Thymus (tissue), 11 donors: ENCODE measurements around the gene PHF2. TPM values are rescaled to one million over a fixed set of nuclear protein-coding genes. Genes with fewer than 3 reads are reported as not detected.

Source experiments
- DNase-seq, 9 donors: peaks; one replicate each; pipeline ENCODE4 v3.0.0-alpha.2; 2013; ENCODE audit warnings: low spot score in 9 of 9, low read depth in 6 of 9, missing footprints in 1 of 9
- H3K27ac ChIP-seq, 2 donors: one replicate each; pipeline ENCODE4 v1.5.1; 2013; ENCODE audit warnings: control low read depth in 1 of 2, low read depth in 1 of 2, low read length in 1 of 2, mild to moderate bottlenecking in 1 of 2, moderate library complexity in 1 of 2
- H3K27me3 ChIP-seq, 2 donors: one replicate each; pipeline ENCODE4 v1.5.1; 2013; ENCODE audit warnings: low read length in 1 of 2; ENCODE audit not compliant: control insufficient read depth in 2 of 2, insufficient read depth in 1 of 2
- H3K36me3 ChIP-seq, 2 donors: one replicate each; pipeline ENCODE4 v1.5.1; 2013; ENCODE audit warnings: low read length in 1 of 2, mild to moderate bottlenecking in 1 of 2, moderate library complexity in 1 of 2; ENCODE audit not compliant: control insufficient read depth in 2 of 2, insufficient read depth in 2 of 2
- H3K4me1 ChIP-seq, 2 donors: one replicate each; pipeline ENCODE4 v1.5.1; 2013; ENCODE audit warnings: low read length in 2 of 2; ENCODE audit not compliant: control insufficient read depth in 2 of 2, insufficient read depth in 2 of 2
- H3K4me3 ChIP-seq, 2 donors: one replicate each; pipeline ENCODE4 v1.5.1; 2013; ENCODE audit warnings: low read length in 2 of 2, control low read depth in 1 of 2, mild to moderate bottlenecking in 1 of 2
- H3K9me3 ChIP-seq, 2 donors: one replicate each; pipeline ENCODE4 v1.5.1; 2013; ENCODE audit warnings: low read length in 1 of 2, mild to moderate bottlenecking in 1 of 2; ENCODE audit not compliant: control insufficient read depth in 2 of 2, insufficient read depth in 1 of 2
- WGBS: extraction: QIAGEN DNeasy Blood & Tissue Kit; methylation state at CpG from one replicate; pipeline ENCODE4 v1.1.7; 2013; 5-methylcytosine and 5-hydroxymethylcytosine counted together
- polyA plus RNA-seq: library from polyadenylated mRNA; stranded (reverse); fragments of 200-250 nt; gene quantifications from one replicate; pipeline ENCODE4 v1.2.3, GENCODE V29; 2013
- total RNA-seq: library from RNA; stranded (reverse); fragments of 120-200 nt; gene quantifications from one replicate; pipeline ENCODE4 v1.2.4, GENCODE V29; 2013
- donor health status: healthy.

The PHF2 gene
- total and polyA plus RNA-seq, 2 donors = 13.6 to 26.8 TPM

DNA sequence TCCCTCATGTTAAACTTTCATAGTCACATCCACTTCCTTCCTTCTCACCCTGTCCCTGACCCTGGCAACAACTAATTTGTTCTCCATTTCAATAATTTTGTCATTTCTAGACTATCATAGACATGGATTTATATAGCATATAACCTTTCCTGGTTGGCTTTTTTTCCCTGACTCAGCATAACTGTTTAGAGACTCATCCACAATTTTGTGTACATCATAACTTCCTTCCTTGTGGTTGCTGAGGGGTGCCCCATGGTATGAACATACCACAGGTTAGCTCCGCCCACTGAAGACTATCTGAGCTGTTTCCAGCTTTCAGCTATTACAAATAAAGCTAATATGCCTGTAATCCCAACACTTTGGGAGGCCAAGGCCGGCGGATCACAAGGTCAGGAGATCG, 137.3 kb downstream of the PHF2 start:
- no peak overlapping the region for H3K27ac ChIP-seq
- H3K36me3 ChIP-seq = no peaks in the 10 kb centered on the region
- no peaks in the 10 kb centered on the region for H3K9me3 ChIP-seq
- H3K27me3 ChIP-seq = no peaks in the 10 kb centered on the region
- DNase-seq = no peak
- H3K4me1 ChIP-seq = no peaks in the 10 kb centered on the region
- WGBS = 80% methylated on average over 4 of the region's 4 CpGs
- no peak overlapping the region for H3K4me3 ChIP-seq

- no peak overlapping the region for H3K27ac ChIP-seq
- H3K36me3 ChIP-seq = no peaks in the 10 kb centered on the region
- H3K4me3 ChIP-seq = no peak overlapping the region
- WGBS = 93% methylated on average over 13 of the region's 13 CpGs
- no peaks in the 10 kb centered on the region for H3K9me3 ChIP-seq
- no peak for DNase-seq
- H3K4me1 ChIP-seq = no peaks in the 10 kb centered on the region
- no peaks in the 10 kb centered on the region for H3K27me3 ChIP-seq
Observed at GRCh38 chr9:93721417-93721965, 145.1 kb downstream of the PHF2 start.

- Histone ChIP-seq H3K4me3 (no peak overlapping the region), H3K36me3 (no peaks in the 10 kb centered on the region), H3K27ac (no peak overlapping the region), H3K9me3 (no peaks in the 10 kb centered on the region), H3K27me3 (no peaks in the 10 kb centered on the region), H3K4me1 (no peaks in the 10 kb centered on the region)
- WGBS = 94% methylated on average over 4 of the region's 4 CpGs
- DNase-seq = no peak
Observed at GRCh38 chr9:93724852-93725251, 148.5 kb downstream of the PHF2 start.

DNA sequence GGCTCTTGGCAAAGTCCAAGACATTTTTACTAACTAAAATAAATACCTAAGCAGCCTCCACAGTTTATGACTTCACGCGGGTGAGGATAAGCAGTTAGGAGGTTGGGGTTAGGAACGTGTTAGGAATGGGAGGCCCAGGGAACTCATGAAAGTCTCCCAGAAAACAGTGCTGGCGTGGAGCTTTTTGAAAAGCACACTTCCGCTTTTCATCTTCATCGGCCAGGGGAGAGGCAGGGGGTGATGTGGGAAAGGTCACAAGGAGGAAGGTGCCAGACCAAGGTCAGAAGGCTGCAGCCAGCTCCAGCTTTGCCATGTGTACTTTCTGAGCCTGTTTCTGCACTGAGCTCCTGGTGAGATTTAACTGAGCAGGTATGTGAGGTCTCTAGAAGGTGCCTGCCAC, 149.0 kb downstream of the PHF2 start:
- no peaks in the 10 kb centered on the region for H3K36me3 ChIP-seq
- DNase-seq = no peak
- no peaks in the 10 kb centered on the region for H3K9me3 ChIP-seq
- no peak overlapping the region for H3K4me3 ChIP-seq
- 86% methylated on average over 6 of the region's 6 CpGs for WGBS
- no peaks in the 10 kb centered on the region for H3K27me3 ChIP-seq
- no peak overlapping the region for H3K27ac ChIP-seq
- H3K4me1 ChIP-seq = no peaks in the 10 kb centered on the region

- Histone ChIP-seq H3K27ac (no peak overlapping the region), H3K9me3 (no peaks in the 10 kb centered on the region), H3K4me1 (no peaks in the 10 kb centered on the region), H3K27me3 (no peaks in the 10 kb centered on the region), H3K36me3 (no peaks in the 10 kb centered on the region), H3K4me3 (no peak overlapping the region)
- no peak for DNase-seq
- WGBS = 91% methylated on average over 7 of the region's 7 CpGs
Observed at GRCh38 chr9:93726147-93726546, 149.8 kb downstream of the PHF2 start.

Other genes with a start within 250 kb of the PHF2 start
- gene FAM120A, start 124.9 kb upstream of the PHF2 start, total RNA-seq = 40.3 TPM
- gene FAM120A, start 124.9 kb upstream of the PHF2 start, polyA plus RNA-seq = 56.4 TPM
- gene FAM120AOS, start 123.0 kb upstream of the PHF2 start, total RNA-seq = 39.0 TPM
- 48.3 TPM for gene FAM120AOS, start 123.0 kb upstream of the PHF2 start, polyA plus RNA-seq